ENCODE results near the gene SYNE2.
"Not testable (repeated sequence)": the region's sequence is repeated elsewhere in the genome, so short reads cannot be mapped to it uniquely, and the experiment has no call there.

Gene SYNE2

GRCh38 chr14:64038841-64039542 is 186.2 kb downstream of the SYNE2 start:
- H3K4me3 ChIP-seq (replicated peaks; ENCODE audit: low read depth, low read length) = no peak overlapping the region
- peak; percentile 16 for DNase-seq (ENCODE audit: low read depth)
- TF ChIP-seq, protein P1, sequence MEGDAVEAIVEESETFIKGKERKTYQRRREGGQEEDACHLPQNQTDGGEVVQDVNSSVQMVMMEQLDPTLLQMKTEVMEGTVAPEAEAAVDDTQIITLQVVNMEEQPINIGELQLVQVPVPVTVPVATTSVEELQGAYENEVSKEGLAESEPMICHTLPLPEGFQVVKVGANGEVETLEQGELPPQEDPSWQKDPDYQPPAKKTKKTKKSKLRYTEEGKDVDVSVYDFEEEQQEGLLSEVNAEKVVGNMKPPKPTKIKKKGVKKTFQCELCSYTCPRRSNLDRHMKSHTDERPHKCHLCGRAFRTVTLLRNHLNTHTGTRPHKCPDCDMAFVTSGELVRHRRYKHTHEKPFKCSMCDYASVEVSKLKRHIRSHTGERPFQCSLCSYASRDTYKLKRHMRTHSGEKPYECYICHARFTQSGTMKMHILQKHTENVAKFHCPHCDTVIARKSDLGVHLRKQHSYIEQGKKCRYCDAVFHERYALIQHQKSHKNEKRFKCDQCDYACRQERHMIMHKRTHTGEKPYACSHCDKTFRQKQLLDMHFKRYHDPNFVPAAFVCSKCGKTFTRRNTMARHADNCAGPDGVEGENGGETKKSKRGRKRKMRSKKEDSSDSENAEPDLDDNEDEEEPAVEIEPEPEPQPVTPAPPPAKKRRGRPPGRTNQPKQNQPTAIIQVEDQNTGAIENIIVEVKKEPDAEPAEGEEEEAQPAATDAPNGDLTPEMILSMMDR (IDR thresholded peaks at IDR 0.05; ENCODE audit: low read length, missing control alignments) = no peak

DNA sequence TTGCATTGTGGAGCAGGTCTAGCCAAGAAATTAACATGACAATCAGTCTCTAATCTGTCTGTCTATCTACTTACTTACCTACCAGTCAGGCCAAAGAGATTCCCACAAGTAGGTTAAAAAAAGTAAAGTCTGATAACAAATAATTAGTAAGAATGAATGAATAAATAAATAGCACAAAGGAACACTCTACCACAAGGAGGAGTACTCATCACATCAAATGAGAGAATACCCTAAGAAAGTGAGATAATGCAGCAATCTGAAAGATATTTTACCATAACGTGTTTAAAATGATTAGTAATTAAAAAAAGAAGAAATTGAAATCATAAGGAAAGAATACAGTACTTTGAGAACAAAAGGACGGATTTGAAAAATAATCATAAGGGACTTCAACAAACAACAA is 187.2 kb downstream of the SYNE2 start:
- DNase-seq (ENCODE audit: low read depth) = peak; percentile 35
- TF ChIP-seq, protein P1 (IDR thresholded peaks at IDR 0.05; ENCODE audit: low read length, missing control alignments) = peak; percentile 32
- no peak overlapping the region for H3K4me3 ChIP-seq (replicated peaks; ENCODE audit: low read depth, low read length)

GRCh38 chr14:64043296-64043695 is 190.5 kb downstream of the SYNE2 start:
- not testable (repeated sequence) for H3K4me3 ChIP-seq (replicated peaks; ENCODE audit: low read depth, low read length); DNase-seq (ENCODE audit: low read depth)

DNA sequence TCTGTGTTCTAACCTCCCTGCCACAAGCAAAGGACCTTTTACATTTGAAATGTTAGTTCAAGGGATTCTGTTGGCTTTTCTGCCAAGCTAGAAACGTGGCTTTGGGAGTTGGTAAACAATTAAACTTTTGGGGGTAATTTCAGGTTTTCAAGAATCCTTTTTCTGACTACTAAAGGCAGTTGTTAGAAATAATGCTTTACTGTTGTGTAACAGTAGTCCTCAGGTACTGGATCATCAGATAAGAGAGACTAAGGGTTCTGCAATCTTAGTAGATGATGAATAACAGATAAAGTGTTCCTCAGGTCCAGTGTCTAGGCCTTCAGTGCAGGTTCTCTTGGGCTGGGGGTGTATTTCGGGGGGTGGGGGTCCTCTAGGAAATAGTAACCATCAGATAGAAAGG is 192.3 kb downstream of the SYNE2 start:
- TF ChIP-seq, protein P1 (IDR thresholded peaks at IDR 0.05; ENCODE audit: low read length, missing control alignments) = no peak
- DNase-seq (ENCODE audit: low read depth) = no peak
- no peak overlapping the region for H3K4me3 ChIP-seq (replicated peaks; ENCODE audit: low read depth, low read length)

GRCh38 chr14:64049616-64050381 is 197.0 kb downstream of the SYNE2 start:
- no peak for DNase-seq (ENCODE audit: low read depth)
- TF ChIP-seq, protein P1 (IDR thresholded peaks at IDR 0.05; ENCODE audit: low read length, missing control alignments) = no peak

GRCh38 chr14:64053694-64054669 is 201.2 kb downstream of the SYNE2 start:
- peak; percentile 22 for DNase-seq (ENCODE audit: low read depth)
- TF ChIP-seq, protein P1 (IDR thresholded peaks at IDR 0.05; ENCODE audit: low read length, missing control alignments) = no peak
- no peak overlapping the region for H3K4me3 ChIP-seq (replicated peaks; ENCODE audit: low read depth, low read length)

More at GRCh38 chr14:64049616-64050381, 197.0 kb downstream of the SYNE2 start:
- no peak overlapping the region for H3K4me3 ChIP-seq (replicated peaks; ENCODE audit: low read depth, low read length)
